Gastrocnemius medialis (tissue), 4 donors: ENCODE data around the gene SGCA. TPM values are rescaled to one million over a fixed set of nuclear protein-coding genes. Genes with fewer than 3 reads are reported as not detected.

Experiments used
- ATAC-seq, 2 donors: fragments of 150-250 bp; one replicate each; pipeline ENCODE4 v1.9.1; 2016
- DNase-seq, 2 donors: peaks; one replicate each; pipeline ENCODE4 v3.0.0-alpha.2; 2019
- H3K27ac ChIP-seq, 4 donors: fragments of 200-600 bp; sonication (generic); 1 replicate in 1 of 4; 2 replicates in 3 of 4; pipeline ENCODE4 v1.5.1; 2016 to 2018; ENCODE audit warnings: mild to moderate bottlenecking in 2 of 4, moderate library complexity in 1 of 4
- H3K27me3 ChIP-seq, 3 donors: fragments of 200-600 bp; sonication (generic) in 2 of 3; 1 replicate in 1 of 3; 2 replicates in 2 of 3; pipeline versions ENCODE4 v1.5.1 to v1.6.0; 2016 to 2019; ENCODE audit warnings: mild to moderate bottlenecking in 1 of 3, moderate library complexity in 1 of 3
- H3K36me3 ChIP-seq, 2 donors: fragments of 200-600 bp; sonication (generic) in 1 of 2; one replicate each; pipeline ENCODE4 v1.5.1; 2017 to 2018
- H3K4me1 ChIP-seq, 2 donors: fragments of 200-600 bp; sonication (generic) in 1 of 2; one replicate each; pipeline ENCODE4 v1.5.1; 2016 to 2017; ENCODE audit warnings: mild to moderate bottlenecking in 2 of 2
- H3K4me3 ChIP-seq, 4 donors: fragments of 200-600 bp; sonication (generic) in 3 of 4; 1 replicate in 1 of 4; 2 replicates in 3 of 4; pipeline ENCODE4 v1.5.1; 2016 to 2019; ENCODE audit warnings: mild to moderate bottlenecking in 2 of 4
- H3K9me3 ChIP-seq, 3 donors: fragments of 200-600 bp; sonication (generic) in 2 of 3; 1 replicate in 1 of 3; 2 replicates in 2 of 3; pipeline ENCODE4 v1.5.1; 2016 to 2019
- POLR2A ChIP-seq, 2 donors: fragments of 450-650 bp; IDR thresholded peaks; one replicate each; pipeline ENCODE4 v1.6.1; 2017; ENCODE audit warnings: antibody characterized with exemption in 2 of 2, mild to moderate bottlenecking in 2 of 2, moderate library complexity in 2 of 2
- in situ Hi-C, 4 donors: fragments of 200-750 bp; cut with MboI; loops; one replicate each; pipeline versions ENCODE4 v1.15.0 to v1.8.0; 2017; ENCODE audit warnings: low sequenced_read_pairs in 4 of 4
- intact Hi-C: fragments of 100-400 bp; cut with DNase I; formaldehyde crosslinking; loops from one replicate; pipeline ENCODE4 v1.15.1; 2023; ENCODE audit warnings: low total_unique reads
- total RNA-seq, 4 donors: library from RNA; depleted of rRNA; stranded (reverse); fragments of >200 nt; gene quantifications; one replicate each; pipeline versions ENCODE4 v1.1.0 to v1.2.3, GENCODE V29; 2016
- TF ChIP-seq, protein P1 (sequence below), 5 experiments: fragments of 450-650 bp in 3 of 5; fragments of 200-600 bp in 2 of 5; sonication (generic) in 2 of 5; IDR thresholded peaks in 4 of 5; conservative IDR thresholded peaks in 1 of 5; 1 replicate in 4 of 5; 2 replicates in 1 of 5; pipeline ENCODE4 v1.5.1; 2016 to 2019; ENCODE audit warnings: antibody characterized with exemption in 5 of 5, mild to moderate bottlenecking in 3 of 5, moderate library complexity in 3 of 5

The SGCA gene
- total RNA-seq, 4 donors from 2014 or later = 227 to 385 (median 292) TPM

- peaks cover 36 to 43% of the 10 kb centered on the region in 2 donors for H3K4me1 ChIP-seq
- H3K27ac ChIP-seq = peak overlapping the region; percentile 89 to 95 (median 95)
- H3K4me3 ChIP-seq = no peak overlapping the region
- no peaks in the 10 kb centered on the region for H3K27me3 ChIP-seq
- TF ChIP-seq, protein P1, sequence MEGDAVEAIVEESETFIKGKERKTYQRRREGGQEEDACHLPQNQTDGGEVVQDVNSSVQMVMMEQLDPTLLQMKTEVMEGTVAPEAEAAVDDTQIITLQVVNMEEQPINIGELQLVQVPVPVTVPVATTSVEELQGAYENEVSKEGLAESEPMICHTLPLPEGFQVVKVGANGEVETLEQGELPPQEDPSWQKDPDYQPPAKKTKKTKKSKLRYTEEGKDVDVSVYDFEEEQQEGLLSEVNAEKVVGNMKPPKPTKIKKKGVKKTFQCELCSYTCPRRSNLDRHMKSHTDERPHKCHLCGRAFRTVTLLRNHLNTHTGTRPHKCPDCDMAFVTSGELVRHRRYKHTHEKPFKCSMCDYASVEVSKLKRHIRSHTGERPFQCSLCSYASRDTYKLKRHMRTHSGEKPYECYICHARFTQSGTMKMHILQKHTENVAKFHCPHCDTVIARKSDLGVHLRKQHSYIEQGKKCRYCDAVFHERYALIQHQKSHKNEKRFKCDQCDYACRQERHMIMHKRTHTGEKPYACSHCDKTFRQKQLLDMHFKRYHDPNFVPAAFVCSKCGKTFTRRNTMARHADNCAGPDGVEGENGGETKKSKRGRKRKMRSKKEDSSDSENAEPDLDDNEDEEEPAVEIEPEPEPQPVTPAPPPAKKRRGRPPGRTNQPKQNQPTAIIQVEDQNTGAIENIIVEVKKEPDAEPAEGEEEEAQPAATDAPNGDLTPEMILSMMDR (IDR thresholded peaks at IDR 0.05 in 4 of 5, conservative IDR thresholded peaks at IDR 0.05 in 1 of 5) = no peak
- no peak for TF ChIP-seq POLR2A (IDR thresholded peaks at IDR 0.05)
- intact Hi-C loops (loop anchor here (5.0 kb wide), 1 partner anchor 33 kb away; the partner anchor contains the start of gene SGCA), in situ Hi-C loops (no loop called here)
- DNase-seq = no peak
- H3K9me3 ChIP-seq = no peaks in the 10 kb centered on the region
- peaks cover 0 to 38% of the 10 kb centered on the region in 2 donors for H3K36me3 ChIP-seq
- no peak for ATAC-seq
These were observed 31.3 kb upstream of the SGCA start for GRCh38 chr17:50134206-50135110.

- H3K4me3 ChIP-seq = no peak overlapping the region
- H3K36me3 ChIP-seq = peaks cover 0 to 44% of the 10 kb centered on the region in 2 donors
- H3K4me1 ChIP-seq = peaks cover 40 to 45% of the 10 kb centered on the region in 2 donors
- intact Hi-C loops = no loop called here
- H3K27ac ChIP-seq = peak overlapping the region; percentile 29 to 95 (median 95)
- no peaks in the 10 kb centered on the region for H3K27me3 ChIP-seq
- TF ChIP-seq, protein P1 (IDR thresholded peaks at IDR 0.05 in 4 of 5, conservative IDR thresholded peaks at IDR 0.05 in 1 of 5) = no peak
- no peak for TF ChIP-seq POLR2A (IDR thresholded peaks at IDR 0.05)
- no peaks in the 10 kb centered on the region for H3K9me3 ChIP-seq
- DNase-seq = no peak
- ATAC-seq = no peak
- in situ Hi-C loops = no loop called here
These were observed 30.3 kb upstream of the SGCA start for GRCh38 chr17:50135316-50136095.

DNA sequence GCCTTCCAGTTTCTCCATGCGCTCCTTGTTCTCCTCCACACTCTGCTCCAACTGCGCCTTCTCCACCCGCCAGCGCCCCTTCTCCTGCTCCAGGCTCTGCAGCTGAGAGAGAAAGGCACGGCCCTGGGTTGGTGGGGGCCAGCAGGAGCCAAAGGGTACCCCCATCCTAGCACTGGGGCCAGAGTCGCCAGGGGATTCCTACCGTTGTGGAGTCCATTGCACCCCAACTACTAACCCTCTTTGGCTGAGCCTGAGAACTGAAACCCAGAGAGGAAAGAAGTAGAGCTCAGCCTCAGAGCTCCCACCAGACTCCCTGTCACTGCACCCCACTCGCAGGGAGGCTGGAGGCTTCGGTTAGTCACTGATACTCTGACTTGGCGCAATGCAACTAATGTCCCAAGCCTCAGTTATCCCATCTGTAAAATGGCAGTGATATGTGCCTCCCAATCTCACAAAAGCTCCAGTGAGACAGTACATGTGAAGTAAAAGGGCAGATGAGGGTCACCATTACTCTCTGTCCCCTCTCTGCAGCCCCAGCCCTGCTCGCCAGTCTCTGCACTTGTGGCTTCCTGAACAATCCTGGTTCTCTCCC lies 29.6 kb upstream of the SGCA start:
- TF ChIP-seq, protein P1 (IDR thresholded peaks at IDR 0.05 in 4 of 5, conservative IDR thresholded peaks at IDR 0.05 in 1 of 5) = no peak
- no peak for TF ChIP-seq POLR2A (IDR thresholded peaks at IDR 0.05)
- Histone ChIP-seq H3K36me3 (peaks cover 0 to 51% of the 10 kb centered on the region in 2 donors), H3K4me1 (peaks cover 34 to 45% of the 10 kb centered on the region in 2 donors), H3K4me3 (no peak overlapping the region), H3K27ac (no peak overlapping the region), H3K27me3 (no peaks in the 10 kb centered on the region), H3K9me3 (no peaks in the 10 kb centered on the region)
- DNase-seq (no peak), ATAC-seq (no peak)
- in situ Hi-C loops (no loop called here), intact Hi-C loops (no loop called here)

GRCh38 chr17:50137042-50137441 lies 28.8 kb upstream of the SGCA start:
- in situ Hi-C loops (no loop called here), intact Hi-C loops (no loop called here)
- Histone ChIP-seq H3K4me3 (no peak overlapping the region), H3K27ac (no peak overlapping the region), H3K36me3 (peaks cover 0 to 55% of the 10 kb centered on the region in 2 donors), H3K27me3 (no peaks in the 10 kb centered on the region), H3K9me3 (no peaks in the 10 kb centered on the region), H3K4me1 (peaks cover 32 to 40% of the 10 kb centered on the region in 2 donors)
- TF ChIP-seq POLR2A (IDR thresholded peaks at IDR 0.05) = no peak
- TF ChIP-seq, protein P1 (IDR thresholded peaks at IDR 0.05 in 4 of 5, conservative IDR thresholded peaks at IDR 0.05 in 1 of 5) = no peak
- ATAC-seq (no peak), DNase-seq (no peak)
